ENCODE data around the gene LIPN. TPM values are rescaled to one million over a fixed set of nuclear protein-coding genes. Genes with fewer than 3 reads are reported as not detected.

The LIPN gene
- total and polyA plus RNA-seq, 9 donors, result not detected

DNA sequence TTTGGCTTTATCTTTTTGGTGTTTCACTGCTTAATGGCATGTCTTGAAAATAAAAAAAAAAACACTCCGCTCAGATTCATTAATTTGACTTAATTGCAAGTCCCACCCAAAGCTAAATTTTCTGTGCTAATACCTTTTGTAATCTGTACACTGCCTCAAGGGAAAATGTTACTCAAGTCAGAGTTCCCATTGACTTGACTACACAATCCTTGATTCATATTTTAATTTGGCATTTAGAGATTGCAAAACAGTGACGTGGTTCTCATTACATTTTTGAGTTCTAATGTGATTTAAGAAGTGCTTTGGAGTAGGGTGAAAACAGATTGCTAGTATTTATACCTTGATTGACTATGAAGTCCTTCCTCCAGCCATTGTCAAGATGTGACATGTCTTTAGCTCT, 21.4 kb downstream of the LIPN start:
- H3K27me3 ChIP-seq (ENCODE audit: control insufficient read depth, insufficient read depth, low read length), result no peaks in the 10 kb centered on the region

DNA sequence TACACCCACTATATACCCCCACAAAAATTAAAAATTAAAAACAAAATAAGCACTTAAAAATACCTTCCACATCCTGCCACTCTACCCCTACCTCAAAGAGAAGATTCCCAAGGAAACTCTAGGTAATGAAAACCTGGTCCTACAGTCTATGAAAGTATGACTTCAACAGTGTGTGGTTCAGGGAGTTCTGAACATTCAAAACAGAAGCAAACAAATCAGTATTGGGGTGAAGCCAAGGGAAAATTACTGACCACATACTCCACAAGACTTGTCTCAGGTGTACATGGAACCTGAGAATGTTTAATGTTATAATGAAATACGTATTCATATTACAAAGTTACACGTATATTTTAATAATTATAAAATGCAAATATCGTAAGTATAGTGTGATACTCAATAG, 22.4 kb downstream of the LIPN start:
- Histone ChIP-seq H3K4me3 (ENCODE audit: low read length) (no peak overlapping the region), H3K9me3 (replicated peaks; ENCODE audit: control insufficient read depth, low read depth, low read length) (no peaks in the 10 kb centered on the region), H3K4me1 (ENCODE audit: control insufficient read depth, insufficient read depth, low read length) (no peaks in the 10 kb centered on the region), H3K36me3 (ENCODE audit: control insufficient read depth, insufficient read depth, low read length) (no peaks in the 10 kb centered on the region), H3K27ac (ENCODE audit: low read length) (no peak overlapping the region), H3K27me3 (ENCODE audit: control insufficient read depth, insufficient read depth, low read length) (no peaks in the 10 kb centered on the region)
- DNase-seq, result no peak
- WGBS (ENCODE audit: insufficient coverage), result no CpG with 5 or more reads among the region's 3 CpGs

More for the DNA sequence above, 21.4 kb downstream of the LIPN start:
- Histone ChIP-seq H3K4me3 (ENCODE audit: low read length) (no peak overlapping the region), H3K27ac (ENCODE audit: low read length) (no peak overlapping the region), H3K9me3 (replicated peaks; ENCODE audit: control insufficient read depth, low read depth, low read length) (no peaks in the 10 kb centered on the region), H3K36me3 (ENCODE audit: control insufficient read depth, insufficient read depth, low read length) (no peaks in the 10 kb centered on the region), H3K4me1 (ENCODE audit: control insufficient read depth, insufficient read depth, low read length) (no peaks in the 10 kb centered on the region)
- no peak for DNase-seq
- no CpG with 5 or more reads among the region's 2 CpGs for WGBS (ENCODE audit: insufficient coverage)

DNA sequence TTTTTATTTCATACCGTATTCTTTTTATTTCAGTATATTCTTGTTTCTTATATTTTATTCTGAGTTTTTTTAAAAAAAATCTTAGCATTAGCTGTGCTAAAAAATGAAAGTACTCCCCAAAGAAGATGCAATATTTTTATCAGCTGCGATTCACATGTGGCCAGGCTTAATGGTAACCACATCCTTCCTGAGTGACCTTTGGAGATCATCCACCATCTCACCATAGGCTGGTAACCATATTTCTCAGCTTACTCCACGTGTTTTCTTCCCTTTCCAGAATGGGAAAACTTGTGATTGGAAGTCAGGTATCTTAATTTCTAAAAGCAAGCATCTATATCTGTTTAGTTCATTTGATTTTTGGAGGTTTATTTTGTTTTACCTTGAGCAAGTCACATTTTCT, 23.9 kb downstream of the LIPN start:
- no CpG with 5 or more reads among the region's 3 CpGs for WGBS (ENCODE audit: insufficient coverage)
- Histone ChIP-seq H3K27me3 (ENCODE audit: control insufficient read depth, insufficient read depth, low read length) (no peaks in the 10 kb centered on the region), H3K4me3 (ENCODE audit: low read length) (no peak overlapping the region), H3K27ac (ENCODE audit: low read length) (no peak overlapping the region), H3K4me1 (ENCODE audit: control insufficient read depth, insufficient read depth, low read length) (no peaks in the 10 kb centered on the region), H3K36me3 (ENCODE audit: control insufficient read depth, insufficient read depth, low read length) (no peaks in the 10 kb centered on the region), H3K9me3 (replicated peaks; ENCODE audit: control insufficient read depth, low read depth, low read length) (no peaks in the 10 kb centered on the region)
- DNase-seq, result no peak

DNA sequence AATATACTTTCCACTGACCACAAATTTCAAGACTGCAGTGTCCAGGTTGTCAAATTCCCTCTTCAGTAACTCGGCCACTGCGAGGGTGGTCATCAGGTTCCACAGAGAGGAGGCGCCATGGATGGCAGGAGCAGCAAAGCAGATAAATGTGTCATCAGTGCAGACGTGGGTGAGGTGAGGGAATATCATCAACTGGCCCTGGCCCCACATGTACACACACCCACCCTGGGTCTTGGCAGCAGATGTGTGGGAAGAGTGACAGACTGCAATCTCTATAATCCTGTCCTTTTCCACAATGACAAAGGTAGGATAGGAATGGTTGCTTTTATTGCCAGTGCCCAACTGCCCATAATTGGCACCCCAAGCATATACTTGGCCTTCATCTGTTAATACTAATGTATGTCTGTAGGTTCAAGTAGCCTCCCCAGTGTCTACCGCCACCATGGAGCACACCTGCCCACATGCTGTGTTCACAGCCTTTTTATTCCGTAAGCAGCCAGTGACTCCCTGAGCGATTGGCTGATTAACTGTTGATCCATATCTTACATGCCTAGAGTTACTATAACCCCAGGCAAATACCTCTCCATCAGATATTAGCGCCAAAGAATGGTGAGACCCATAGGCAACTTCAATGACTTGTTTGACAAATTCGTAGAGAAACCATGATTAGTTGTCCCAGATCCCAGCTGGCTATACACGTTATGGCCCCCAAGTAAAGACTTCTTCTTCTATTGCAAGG, 26.4 kb downstream of the LIPN start:
- no peak overlapping the region for H3K4me3 ChIP-seq (ENCODE audit: low read length)
- WGBS (ENCODE audit: insufficient coverage), result 83% methylated on average over 6 of the region's 10 CpGs
- no peak overlapping the region for H3K27ac ChIP-seq (ENCODE audit: low read length)
- H3K4me1 ChIP-seq (ENCODE audit: control insufficient read depth, insufficient read depth, low read length), result no peaks in the 10 kb centered on the region
- H3K9me3 ChIP-seq (replicated peaks; ENCODE audit: control insufficient read depth, low read depth, low read length), result no peaks in the 10 kb centered on the region
- no peaks in the 10 kb centered on the region for H3K27me3 ChIP-seq (ENCODE audit: control insufficient read depth, insufficient read depth, low read length)
- H3K36me3 ChIP-seq (ENCODE audit: control insufficient read depth, insufficient read depth, low read length), result no peaks in the 10 kb centered on the region
- no peak for DNase-seq

DNA sequence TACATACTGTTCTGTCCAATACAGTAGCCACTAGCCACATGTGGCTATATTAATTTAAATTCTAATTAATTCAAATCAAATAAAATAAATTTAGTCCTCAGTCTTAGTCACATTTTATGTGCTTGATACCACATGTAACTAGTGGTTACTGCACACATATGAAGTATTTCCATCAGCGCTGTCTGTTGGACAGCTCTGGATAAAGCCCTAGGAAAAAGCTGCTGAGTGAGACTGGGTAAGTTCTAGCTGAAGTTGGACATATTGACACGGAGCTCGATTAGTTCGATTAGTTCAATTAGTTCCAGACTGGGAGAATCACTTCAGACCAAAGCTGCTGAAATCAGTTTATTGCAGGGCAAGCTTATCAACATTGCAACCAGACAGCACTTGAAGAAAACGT, 27.6 kb downstream of the LIPN start:
- no peaks in the 10 kb centered on the region for H3K36me3 ChIP-seq (ENCODE audit: control insufficient read depth, insufficient read depth, low read length)
- no peak for DNase-seq
- H3K9me3 ChIP-seq (replicated peaks; ENCODE audit: control insufficient read depth, low read depth, low read length), result no peaks in the 10 kb centered on the region
- no peaks in the 10 kb centered on the region for H3K27me3 ChIP-seq (ENCODE audit: control insufficient read depth, insufficient read depth, low read length)
- no peaks in the 10 kb centered on the region for H3K4me1 ChIP-seq (ENCODE audit: control insufficient read depth, insufficient read depth, low read length)
- no peak overlapping the region for H3K27ac ChIP-seq (ENCODE audit: low read length)
- no peak overlapping the region for H3K4me3 ChIP-seq (ENCODE audit: low read length)
- 63% methylated on average over 5 of the region's 5 CpGs for WGBS (ENCODE audit: insufficient coverage)

DNA sequence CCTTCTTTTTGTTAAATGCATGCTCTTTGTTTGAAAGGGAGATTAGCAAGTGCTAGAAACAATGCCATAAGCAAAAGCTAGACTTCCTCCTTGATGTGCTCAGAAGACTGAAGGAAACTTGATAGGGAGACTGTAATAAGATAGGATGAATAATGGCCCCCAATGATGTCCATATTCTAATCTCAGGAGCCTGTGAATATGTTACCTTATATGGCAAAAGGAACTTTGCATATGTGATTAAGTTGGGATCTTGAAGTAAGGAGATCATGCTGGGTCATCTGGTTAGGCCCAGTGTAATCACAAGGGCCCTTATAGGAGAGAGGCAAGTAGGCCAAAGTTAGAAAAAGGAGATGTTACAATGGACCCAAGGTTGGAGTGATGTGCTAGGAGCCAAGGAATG, 29.1 kb downstream of the LIPN start:
- H3K27ac ChIP-seq (ENCODE audit: low read length), result no peak overlapping the region
- no peaks in the 10 kb centered on the region for H3K36me3 ChIP-seq (ENCODE audit: control insufficient read depth, insufficient read depth, low read length)
- no peak for DNase-seq

DNA sequence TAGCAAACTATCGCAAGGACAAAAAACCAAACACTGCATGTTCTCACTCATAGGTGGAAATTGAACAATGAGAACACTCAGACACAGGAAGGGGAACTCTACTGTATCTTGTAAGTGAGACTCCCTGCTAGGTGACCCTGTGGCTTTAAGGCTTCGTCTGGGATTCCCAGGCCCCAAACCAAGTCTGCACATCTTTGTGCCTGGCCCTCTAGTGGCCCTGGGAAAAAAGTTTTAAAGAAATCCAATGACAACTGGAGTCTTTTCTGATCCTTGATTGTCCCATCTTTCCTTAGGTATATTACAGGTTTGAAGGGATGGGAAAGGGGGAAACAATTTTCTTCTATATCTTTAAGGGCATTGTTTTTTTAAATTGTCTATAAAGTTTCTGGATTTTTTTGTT, 32.1 kb downstream of the LIPN start:
- H3K27ac ChIP-seq (ENCODE audit: low read length), result no peak overlapping the region
- H3K4me1 ChIP-seq (ENCODE audit: control insufficient read depth, insufficient read depth, low read length), result no peaks in the 10 kb centered on the region
- H3K36me3 ChIP-seq (ENCODE audit: control insufficient read depth, insufficient read depth, low read length), result no peaks in the 10 kb centered on the region
- H3K9me3 ChIP-seq (replicated peaks; ENCODE audit: control insufficient read depth, low read depth, low read length), result no peaks in the 10 kb centered on the region
- WGBS (ENCODE audit: insufficient coverage), result no CpG with 5 or more reads among the region's 2 CpGs
- peak; percentile 16 for DNase-seq
- H3K4me3 ChIP-seq (ENCODE audit: low read length), result no peak overlapping the region
- H3K27me3 ChIP-seq (ENCODE audit: control insufficient read depth, insufficient read depth, low read length), result no peaks in the 10 kb centered on the region

More for the DNA sequence above, 29.1 kb downstream of the LIPN start:
- no peaks in the 10 kb centered on the region for H3K4me1 ChIP-seq (ENCODE audit: control insufficient read depth, insufficient read depth, low read length)
- H3K27me3 ChIP-seq (ENCODE audit: control insufficient read depth, insufficient read depth, low read length), result no peaks in the 10 kb centered on the region
- H3K4me3 ChIP-seq (ENCODE audit: low read length), result no peak overlapping the region
- H3K9me3 ChIP-seq (replicated peaks; ENCODE audit: control insufficient read depth, low read depth, low read length), result no peaks in the 10 kb centered on the region

DNA sequence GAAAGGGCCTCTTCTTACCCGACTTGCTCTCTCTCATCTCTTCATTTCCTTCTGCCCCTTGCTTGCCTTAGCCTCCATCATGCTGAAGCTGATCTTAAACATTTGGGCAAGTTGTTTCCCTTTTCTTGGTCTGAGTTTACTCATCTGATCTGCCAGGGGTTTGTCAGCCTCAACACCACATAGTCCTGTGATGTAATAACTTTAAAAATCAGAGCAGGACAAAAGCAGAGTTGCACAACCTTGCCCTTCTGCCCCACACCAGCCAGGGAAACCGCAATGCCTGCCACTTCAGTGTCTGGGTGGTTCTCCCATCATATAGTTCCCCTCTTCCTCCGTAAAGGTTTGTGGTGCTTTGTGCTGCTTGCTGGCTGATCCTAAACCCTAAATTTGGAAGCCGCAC, 32.8 kb downstream of the LIPN start:
- Histone ChIP-seq H3K27me3 (ENCODE audit: control insufficient read depth, insufficient read depth, low read length) (no peaks in the 10 kb centered on the region), H3K27ac (ENCODE audit: low read length) (no peak overlapping the region), H3K4me3 (ENCODE audit: low read length) (no peak overlapping the region), H3K4me1 (ENCODE audit: control insufficient read depth, insufficient read depth, low read length) (no peaks in the 10 kb centered on the region), H3K36me3 (ENCODE audit: control insufficient read depth, insufficient read depth, low read length) (no peaks in the 10 kb centered on the region), H3K9me3 (replicated peaks; ENCODE audit: control insufficient read depth, low read depth, low read length) (no peaks in the 10 kb centered on the region)
- WGBS (ENCODE audit: insufficient coverage), result 74% methylated on average over 2 of the region's 4 CpGs
- DNase-seq, result peak; percentile 42

DNA sequence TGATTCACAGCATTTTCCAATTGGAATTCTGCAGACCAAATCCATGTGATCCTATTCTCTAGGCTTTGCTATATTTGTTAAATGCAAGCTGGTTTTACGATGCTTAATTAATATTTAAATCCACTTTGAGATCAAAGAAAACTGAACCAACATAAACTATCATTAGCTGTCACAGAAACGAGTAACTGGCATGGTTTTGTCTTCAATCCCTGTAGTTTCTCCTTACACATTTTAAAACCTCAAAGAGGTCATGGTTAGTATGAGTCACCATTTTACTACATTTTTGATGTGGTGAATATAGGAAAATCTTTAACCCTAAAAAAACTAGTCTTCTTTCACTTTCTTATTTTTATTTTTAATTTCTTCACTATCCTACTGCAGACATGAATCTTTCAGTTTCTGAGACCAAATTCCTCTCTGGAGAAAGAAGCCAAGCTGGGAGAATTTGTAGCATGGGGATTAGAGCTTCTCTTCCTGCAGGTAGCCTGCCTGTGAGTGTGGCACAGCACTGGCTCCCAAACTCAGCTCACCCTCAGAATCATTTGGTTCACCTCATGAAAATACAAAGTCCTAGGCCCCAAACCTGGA, 34.0 kb downstream of the LIPN start:
- DNase-seq, result peak; percentile 7
- Histone ChIP-seq H3K36me3 (ENCODE audit: control insufficient read depth, insufficient read depth, low read length) (no peaks in the 10 kb centered on the region), H3K4me1 (ENCODE audit: control insufficient read depth, insufficient read depth, low read length) (no peaks in the 10 kb centered on the region), H3K27ac (ENCODE audit: low read length) (no peak overlapping the region), H3K9me3 (replicated peaks; ENCODE audit: control insufficient read depth, low read depth, low read length) (no peaks in the 10 kb centered on the region), H3K27me3 (ENCODE audit: control insufficient read depth, insufficient read depth, low read length) (no peaks in the 10 kb centered on the region), H3K4me3 (ENCODE audit: low read length) (no peak overlapping the region)
- no CpG with 5 or more reads among the region's 2 CpGs for WGBS (ENCODE audit: insufficient coverage)

DNA sequence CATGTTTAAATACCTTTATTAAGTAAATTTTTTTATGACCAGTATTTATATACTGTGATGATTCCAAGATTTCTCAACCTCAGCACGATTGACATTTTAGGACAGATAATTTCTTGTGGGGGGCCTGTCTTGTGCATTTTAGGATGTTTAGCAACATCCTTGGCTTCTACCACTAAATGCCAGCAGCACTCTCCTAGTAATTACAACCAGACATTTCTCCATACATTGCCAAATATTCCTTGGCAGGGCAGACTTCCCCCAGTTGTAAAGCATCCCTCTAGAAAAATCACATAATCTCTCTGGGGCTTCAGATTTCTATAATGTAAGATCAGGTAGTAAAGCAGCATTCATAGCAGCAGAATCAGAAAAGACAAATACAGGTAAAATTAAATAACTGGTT, 34.9 kb downstream of the LIPN start:
- Histone ChIP-seq H3K4me1 (ENCODE audit: control insufficient read depth, insufficient read depth, low read length) (no peaks in the 10 kb centered on the region), H3K36me3 (ENCODE audit: control insufficient read depth, insufficient read depth, low read length) (no peaks in the 10 kb centered on the region), H3K9me3 (replicated peaks; ENCODE audit: control insufficient read depth, low read depth, low read length) (no peaks in the 10 kb centered on the region), H3K4me3 (ENCODE audit: low read length) (no peak overlapping the region), H3K27me3 (ENCODE audit: control insufficient read depth, insufficient read depth, low read length) (no peaks in the 10 kb centered on the region), H3K27ac (ENCODE audit: low read length) (no peak overlapping the region)
- WGBS (ENCODE audit: insufficient coverage), result no CpG with 5 or more reads among the region's 1 CpG
- DNase-seq, result no peak
